KMS-11 (cell line): ENCODE measurements around the gene AGBL4.

ENCODE experiments used
- H2AFZ ChIP-seq: fragments of 200-600 bp; sonication (generic); 2 replicates; pipeline ENCODE4 v1.6.1; 2016; ENCODE audit warnings: antibody characterized with exemption, mixed run types, low read depth
- H3K27ac ChIP-seq: fragments of 200-600 bp; sonication (generic); 2 replicates; pipeline ENCODE4 v1.6.1; 2016; ENCODE audit warnings: mild to moderate bottlenecking, mixed run types
- H3K27me3 ChIP-seq: fragments of 200-600 bp; sonication (generic); 2 replicates; pipeline ENCODE4 v1.6.1; 2017; ENCODE audit warnings: mild to moderate bottlenecking, low read depth, mixed run types, moderate library complexity; ENCODE audit not compliant: insufficient read depth
- H3K36me3 ChIP-seq: fragments of 200-600 bp; sonication (generic); 2 replicates; pipeline ENCODE4 v1.6.1; 2017; ENCODE audit warnings: mild to moderate bottlenecking, mixed run types; ENCODE audit not compliant: insufficient read depth
- H3K4me1 ChIP-seq: fragments of 200-600 bp; sonication (generic); 2 replicates; pipeline ENCODE4 v1.6.1; 2016; ENCODE audit warnings: mild to moderate bottlenecking, low read depth, mixed run types; ENCODE audit not compliant: poor library complexity, severe bottlenecking
- H3K4me2 ChIP-seq: fragments of 200-600 bp; sonication (generic); 2 replicates; pipeline ENCODE4 v1.7.0; 2016; ENCODE audit warnings: mild to moderate bottlenecking, mixed run types
- H3K4me3 ChIP-seq: fragments of 200-600 bp; sonication (generic); IDR thresholded peaks from 2 replicates; pipeline ENCODE4 v1.6.1; 2017; ENCODE audit warnings: low read depth, low read length, mixed read lengths; ENCODE audit not compliant: insufficient read depth
- H3K79me2 ChIP-seq: fragments of 200-600 bp; sonication (generic); 2 replicates; pipeline ENCODE4 v1.6.1; 2016; ENCODE audit warnings: low read depth, mixed run types; ENCODE audit not compliant: insufficient read depth
- H3K9ac ChIP-seq: fragments of 200-600 bp; sonication (generic); 2 replicates; pipeline ENCODE4 v1.6.1; 2016; ENCODE audit warnings: mild to moderate bottlenecking, mixed run types
- H4K20me1 ChIP-seq: fragments of 200-600 bp; sonication (generic); 2 replicates; pipeline ENCODE4 v1.6.1; 2016; ENCODE audit warnings: mild to moderate bottlenecking, mixed run types; ENCODE audit not compliant: insufficient read depth
- CTCF ChIP-seq: fragments of 200-600 bp; sonication (generic); conservative IDR thresholded peaks from 2 replicates; pipeline ENCODE4 v1.6.1; 2017; ENCODE audit warnings: low read depth, mild to moderate bottlenecking, antibody characterized with exemption, low read length, moderate library complexity, mixed read lengths

The AGBL4 gene

GRCh38 chr1:48677306-48678287 is 1346.2 kb downstream of the AGBL4 start:
- no peak overlapping the region for H3K4me3 ChIP-seq
- no peak overlapping the region for H3K27ac ChIP-seq
- H3K4me1 ChIP-seq, result no peaks in the 10 kb centered on the region
- no peak overlapping the region for H3K9ac ChIP-seq
- no peaks in the 10 kb centered on the region for H3K36me3 ChIP-seq
- H3K27me3 ChIP-seq, result no peaks in the 10 kb centered on the region
- no peak overlapping the region for H2AFZ ChIP-seq
- no peak for TF ChIP-seq CTCF
- H3K79me2 ChIP-seq, result no peaks in the 10 kb centered on the region
- H4K20me1 ChIP-seq, result no peaks in the 10 kb centered on the region
- no peak overlapping the region for H3K4me2 ChIP-seq

DNA sequence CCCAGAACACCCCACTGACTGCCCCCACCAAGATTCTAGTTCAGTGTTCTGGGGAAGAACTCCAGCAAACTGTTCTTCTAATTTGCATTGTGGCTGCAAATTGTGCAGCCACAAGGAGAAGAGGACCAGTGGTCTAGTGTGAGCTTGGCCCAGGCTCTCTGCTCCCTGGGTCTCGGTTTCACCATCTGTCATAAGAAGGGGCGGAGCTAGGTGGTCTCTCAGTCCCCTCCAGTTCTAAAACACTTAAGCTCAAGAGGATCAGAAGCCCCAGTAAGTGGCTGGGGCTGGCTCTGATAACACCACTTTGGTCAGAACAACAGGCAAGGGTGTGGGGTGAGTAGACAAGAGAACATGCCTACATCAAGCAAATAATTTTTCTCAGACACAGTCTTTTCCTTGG is 1346.9 kb downstream of the AGBL4 start:
- Histone ChIP-seq H3K4me2 (no peak overlapping the region), H3K36me3 (no peaks in the 10 kb centered on the region), H3K9ac (no peak overlapping the region), H3K4me3 (no peak overlapping the region), H3K79me2 (no peaks in the 10 kb centered on the region), H3K27me3 (no peaks in the 10 kb centered on the region), H3K27ac (no peak overlapping the region), H2AFZ (no peak overlapping the region), H3K4me1 (no peaks in the 10 kb centered on the region), H4K20me1 (no peaks in the 10 kb centered on the region)
- no peak for TF ChIP-seq CTCF

- H3K4me2 ChIP-seq, result no peak overlapping the region
- no peaks in the 10 kb centered on the region for H3K36me3 ChIP-seq
- no peaks in the 10 kb centered on the region for H3K27me3 ChIP-seq
- no peaks in the 10 kb centered on the region for H3K79me2 ChIP-seq
- no peaks in the 10 kb centered on the region for H3K4me1 ChIP-seq
- no peak overlapping the region for H3K27ac ChIP-seq
- no peak overlapping the region for H2AFZ ChIP-seq
- no peaks in the 10 kb centered on the region for H4K20me1 ChIP-seq
- H3K9ac ChIP-seq, result no peak overlapping the region
- H3K4me3 ChIP-seq, result no peak overlapping the region
- TF ChIP-seq CTCF, result no peak
Measured at GRCh38 chr1:48676376-48676775, 1347.4 kb downstream of the AGBL4 start.

- Histone ChIP-seq H3K4me3 (no peak overlapping the region), H3K27me3 (no peaks in the 10 kb centered on the region), H3K9ac (no peak overlapping the region), H3K36me3 (no peaks in the 10 kb centered on the region), H4K20me1 (no peaks in the 10 kb centered on the region), H3K4me2 (no peak overlapping the region), H3K27ac (no peak overlapping the region), H3K79me2 (no peaks in the 10 kb centered on the region), H2AFZ (no peak overlapping the region), H3K4me1 (no peaks in the 10 kb centered on the region)
- no peak for TF ChIP-seq CTCF
Measured at GRCh38 chr1:48675251-48675650, 1348.5 kb downstream of the AGBL4 start.
